Measurements from ENCODE around the gene PPM1E. TPM values are rescaled to one million over a fixed set of nuclear protein-coding genes. Genes with fewer than 3 reads are reported as not detected.
"Not testable (repeated sequence)": the region's sequence is repeated elsewhere in the genome, so short reads cannot be mapped to it uniquely, and the experiment has no call there.

PPM1E gene
- total RNA-seq, 2 experiments from 2014 or later, result 0.19 to 0.40 TPM

GRCh38 chr17:58840820-58841612 lies 85.4 kb downstream of the PPM1E start:
- intact Hi-C loops (cut with micrococcal nuclease; ENCODE audit: unreplicated experiment), result loop anchor here (5.0 kb wide), 1 partner anchor 34 kb away; no protein-coding TSS in a partner anchor
- ChIA-PET POLR2A (no interaction called here), CTCF (ENCODE audit: unreplicated experiment) (no interaction called here)
- no peak overlapping the region for H3K27ac ChIP-seq (ENCODE audit: low read depth, low read length, poor library complexity, severe bottlenecking)
- BruUV-seq (replicated peaks), result no TSS peak
- TF ChIP-seq EZH2phosphoT487 (IDR thresholded peaks at IDR 0.05; ENCODE audit: borderline replicate concordance, low read depth, low read length), result no peak
- TF ChIP-seq CTCF (conservative IDR thresholded peaks at IDR 0.05; ENCODE audit: low read length), result no peak
- H3K9me3 ChIP-seq (ENCODE audit: low read length), result no peaks in the 10 kb centered on the region
- no peaks in the 10 kb centered on the region for H3K36me3 ChIP-seq (ENCODE audit: insufficient read depth, low read length)
- H3K9me2 ChIP-seq (ENCODE audit: insufficient read depth, low read length), result no peaks in the 10 kb centered on the region
- H4K20me1 ChIP-seq (ENCODE audit: insufficient read depth, low read length), result no peaks in the 10 kb centered on the region
- no peak overlapping the region for H3K4me2 ChIP-seq (ENCODE audit: low read length)
- no peak overlapping the region for H3K4me3 ChIP-seq (ENCODE audit: low read depth, low read length, poor library complexity, severe bottlenecking)
- H2AFZ ChIP-seq (ENCODE audit: low read length), result no peak overlapping the region
- no peaks in the 10 kb centered on the region for H3K4me1 ChIP-seq (ENCODE audit: insufficient read depth, low read length, poor library complexity, severe bottlenecking)
- no peaks in the 10 kb centered on the region for H3K79me2 ChIP-seq (ENCODE audit: insufficient read depth, low read depth, low read length)
- DNase-seq (ENCODE audit: low spot score), result no peak

GRCh38 chr17:58846413-58846812 lies 90.8 kb downstream of the PPM1E start:
- CTCF ChIA-PET (ENCODE audit: unreplicated experiment), result not testable (repeated sequence)

GRCh38 chr17:58850106-58850505 lies 94.5 kb downstream of the PPM1E start:
- BruUV-seq (replicated peaks); POLR2A ChIA-PET: not testable (repeated sequence)

More at GRCh38 chr17:58846413-58846812, 90.8 kb downstream of the PPM1E start:
- H3K27ac ChIP-seq (ENCODE audit: low read depth, low read length, poor library complexity, severe bottlenecking); H3K4me3 ChIP-seq (ENCODE audit: low read depth, low read length, poor library complexity, severe bottlenecking); H4K20me1 ChIP-seq (ENCODE audit: insufficient read depth, low read length); DNase-seq (ENCODE audit: low spot score); POLR2A ChIA-PET; H2AFZ ChIP-seq (ENCODE audit: low read length); H3K9me2 ChIP-seq (ENCODE audit: insufficient read depth, low read length); H3K9me3 ChIP-seq (ENCODE audit: low read length); H3K4me2 ChIP-seq (ENCODE audit: low read length); BruUV-seq (replicated peaks); H3K36me3 ChIP-seq (ENCODE audit: insufficient read depth, low read length); H3K79me2 ChIP-seq (ENCODE audit: insufficient read depth, low read depth, low read length); intact Hi-C loops (cut with micrococcal nuclease; ENCODE audit: unreplicated experiment); H3K4me1 ChIP-seq (ENCODE audit: insufficient read depth, low read length, poor library complexity, severe bottlenecking): not testable (repeated sequence)

More at GRCh38 chr17:58850106-58850505, 94.5 kb downstream of the PPM1E start:
- intact Hi-C loops (cut with micrococcal nuclease; ENCODE audit: unreplicated experiment); H4K20me1 ChIP-seq (ENCODE audit: insufficient read depth, low read length); H3K9me3 ChIP-seq (ENCODE audit: low read length); H2AFZ ChIP-seq (ENCODE audit: low read length); H3K4me3 ChIP-seq (ENCODE audit: low read depth, low read length, poor library complexity, severe bottlenecking); H3K79me2 ChIP-seq (ENCODE audit: insufficient read depth, low read depth, low read length); CTCF ChIA-PET (ENCODE audit: unreplicated experiment); H3K4me1 ChIP-seq (ENCODE audit: insufficient read depth, low read length, poor library complexity, severe bottlenecking); H3K4me2 ChIP-seq (ENCODE audit: low read length); DNase-seq (ENCODE audit: low spot score); H3K36me3 ChIP-seq (ENCODE audit: insufficient read depth, low read length); H3K9me2 ChIP-seq (ENCODE audit: insufficient read depth, low read length); H3K27ac ChIP-seq (ENCODE audit: low read depth, low read length, poor library complexity, severe bottlenecking): not testable (repeated sequence)
